Daoy (cell line): ENCODE measurements around the gene SUCLG2. TPM values are rescaled to one million over a fixed set of nuclear protein-coding genes. Genes with fewer than 3 reads are reported as not detected.
"Not testable (repeated sequence)": the region's sequence is repeated elsewhere in the genome, so short reads cannot be mapped to it uniquely, and the experiment has no call there.

Source experiments
- DNase-seq: peaks from one replicate; pipeline ENCODE4 v3.0.0-alpha.2; 2015; ENCODE audit warnings: low read depth
- total RNA-seq: library from RNA; depleted of rRNA; stranded (reverse); fragments of >200 nt; shearing (Covaris generic); gene quantifications from 2 replicates; pipeline ENCODE4 v1.2.3, GENCODE V29; 2014

SUCLG2 gene
- total RNA-seq, 1 experiment from 2014 or later, result 22.1 TPM

- DNase-seq, result no peak
Observed at GRCh38 chr3:67608034-67608433, 46.4 kb downstream of the SUCLG2 start.

- peak; percentile 3 for DNase-seq
Observed at GRCh38 chr3:67605377-67605776, 49.0 kb downstream of the SUCLG2 start.

GRCh38 chr3:67602816-67603215, 51.6 kb downstream of the SUCLG2 start:
- DNase-seq, result no peak

GRCh38 chr3:67601919-67602608, 52.3 kb downstream of the SUCLG2 start:
- peak; percentile 19 for DNase-seq

- peak; percentile 6 for DNase-seq
Observed at GRCh38 chr3:67601385-67601784, 53.0 kb downstream of the SUCLG2 start.

GRCh38 chr3:67599821-67600220, 54.6 kb downstream of the SUCLG2 start:
- DNase-seq, result no peak

- no peak for DNase-seq
Observed at GRCh38 chr3:67598814-67599556, 55.4 kb downstream of the SUCLG2 start.

- DNase-seq, result no peak
Observed at GRCh38 chr3:67595424-67595823, 59.0 kb downstream of the SUCLG2 start.

- peak; percentile 16 for DNase-seq
Observed at GRCh38 chr3:67593761-67594234, 60.6 kb downstream of the SUCLG2 start.

- no peak for DNase-seq
Observed at GRCh38 chr3:67592057-67592456, 62.4 kb downstream of the SUCLG2 start.

GRCh38 chr3:67587811-67588210, 66.6 kb downstream of the SUCLG2 start:
- no peak for DNase-seq

GRCh38 chr3:67587301-67587700, 67.1 kb downstream of the SUCLG2 start:
- DNase-seq, result no peak

GRCh38 chr3:67584608-67585007, 69.8 kb downstream of the SUCLG2 start:
- DNase-seq, result not testable (repeated sequence)

GRCh38 chr3:67580430-67581000, 73.9 kb downstream of the SUCLG2 start:
- no peak for DNase-seq

- no peak for DNase-seq
Observed at GRCh38 chr3:67578416-67578815, 76.0 kb downstream of the SUCLG2 start.

GRCh38 chr3:67576441-67576840, 78.0 kb downstream of the SUCLG2 start:
- no peak for DNase-seq

- no peak for DNase-seq
Observed at GRCh38 chr3:67569324-67569723, 85.1 kb downstream of the SUCLG2 start.

GRCh38 chr3:67567893-67568292, 86.5 kb downstream of the SUCLG2 start:
- no peak for DNase-seq

GRCh38 chr3:67564973-67565372, 89.4 kb downstream of the SUCLG2 start:
- no peak for DNase-seq

GRCh38 chr3:67564008-67564407, 90.4 kb downstream of the SUCLG2 start:
- no peak for DNase-seq

GRCh38 chr3:67561667-67562394, 92.6 kb downstream of the SUCLG2 start:
- DNase-seq, result no peak

GRCh38 chr3:67561266-67561665, 93.1 kb downstream of the SUCLG2 start:
- no peak for DNase-seq
